Neutrophil (primary cell): ENCODE results near the gene A2M.

Experiments
- H3K27ac ChIP-seq: fragments of 200-600 bp; sonication (generic); 2 replicates; pipeline ENCODE4 v1.5.1; 2016; ENCODE audit warnings: mild to moderate bottlenecking, moderate library complexity
- H3K27me3 ChIP-seq: fragments of 200-600 bp; sonication (generic); 2 replicates; pipeline ENCODE4 v1.6.0; 2016; ENCODE audit warnings: mild to moderate bottlenecking
- H3K36me3 ChIP-seq: fragments of 200-600 bp; sonication (generic); 2 replicates; pipeline ENCODE4 v1.5.1; 2017
- H3K4me1 ChIP-seq, 2 experiments: fragments of 200-600 bp in 1 of 2; sonication (generic) in 1 of 2; 1 replicate in 1 of 2; 2 replicates in 1 of 2; pipeline versions ENCODE4 v1.5.1 to v1.6.1; 2013 to 2016; ENCODE audit warnings: low read depth in 1 of 2, low read length in 1 of 2, mild to moderate bottlenecking in 1 of 2, moderate library complexity in 1 of 2; ENCODE audit not compliant: control insufficient read depth in 1 of 2, insufficient read depth in 1 of 2
- H3K4me3 ChIP-seq, 2 experiments: fragments of 200-600 bp in 1 of 2; sonication (generic) in 1 of 2; 1 replicate in 1 of 2; 2 replicates in 1 of 2; pipeline ENCODE4 v1.5.1; 2013 to 2016; ENCODE audit warnings: low read depth in 1 of 2, low read length in 1 of 2, mild to moderate bottlenecking in 1 of 2, moderate library complexity in 1 of 2
- H3K9me3 ChIP-seq: fragments of 200-600 bp; sonication (generic); 2 replicates; pipeline ENCODE4 v1.5.1; 2016
- TF ChIP-seq, protein P1 (sequence below): fragments of 200-600 bp; sonication (generic); IDR thresholded peaks from 2 replicates; pipeline ENCODE4 v1.5.1; 2016; ENCODE audit warnings: antibody characterized with exemption

A2M gene

GRCh38 chr12:9115731-9116559, at the start of gene A2M:
Gene A2M (minus strand): TSS chr12:9115919. CDS start chr12:9115849, 70 bp downstream.
- Histone ChIP-seq H3K27ac (no peak within 1 kb of the TSS), H3K36me3 (no peaks in the 10 kb centered on the region), H3K9me3 (no peaks in the 10 kb centered on the region), H3K27me3 (no peaks in the 10 kb centered on the region), H3K4me3 (no peak within 1 kb of the TSS), H3K4me1 (no peaks in the 10 kb centered on the region)
- TF ChIP-seq, protein P1, sequence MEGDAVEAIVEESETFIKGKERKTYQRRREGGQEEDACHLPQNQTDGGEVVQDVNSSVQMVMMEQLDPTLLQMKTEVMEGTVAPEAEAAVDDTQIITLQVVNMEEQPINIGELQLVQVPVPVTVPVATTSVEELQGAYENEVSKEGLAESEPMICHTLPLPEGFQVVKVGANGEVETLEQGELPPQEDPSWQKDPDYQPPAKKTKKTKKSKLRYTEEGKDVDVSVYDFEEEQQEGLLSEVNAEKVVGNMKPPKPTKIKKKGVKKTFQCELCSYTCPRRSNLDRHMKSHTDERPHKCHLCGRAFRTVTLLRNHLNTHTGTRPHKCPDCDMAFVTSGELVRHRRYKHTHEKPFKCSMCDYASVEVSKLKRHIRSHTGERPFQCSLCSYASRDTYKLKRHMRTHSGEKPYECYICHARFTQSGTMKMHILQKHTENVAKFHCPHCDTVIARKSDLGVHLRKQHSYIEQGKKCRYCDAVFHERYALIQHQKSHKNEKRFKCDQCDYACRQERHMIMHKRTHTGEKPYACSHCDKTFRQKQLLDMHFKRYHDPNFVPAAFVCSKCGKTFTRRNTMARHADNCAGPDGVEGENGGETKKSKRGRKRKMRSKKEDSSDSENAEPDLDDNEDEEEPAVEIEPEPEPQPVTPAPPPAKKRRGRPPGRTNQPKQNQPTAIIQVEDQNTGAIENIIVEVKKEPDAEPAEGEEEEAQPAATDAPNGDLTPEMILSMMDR, result no peak

GRCh38 chr12:9163392-9163791, 47.7 kb upstream of the A2M start:
- Histone ChIP-seq H3K36me3 (no peaks in the 10 kb centered on the region), H3K4me1 (no peaks in the 10 kb centered on the region), H3K27me3 (no peaks in the 10 kb centered on the region), H3K4me3 (no peak overlapping the region), H3K27ac (no peak overlapping the region), H3K9me3 (no peaks in the 10 kb centered on the region)
- TF ChIP-seq, protein P1, result no peak

DNA sequence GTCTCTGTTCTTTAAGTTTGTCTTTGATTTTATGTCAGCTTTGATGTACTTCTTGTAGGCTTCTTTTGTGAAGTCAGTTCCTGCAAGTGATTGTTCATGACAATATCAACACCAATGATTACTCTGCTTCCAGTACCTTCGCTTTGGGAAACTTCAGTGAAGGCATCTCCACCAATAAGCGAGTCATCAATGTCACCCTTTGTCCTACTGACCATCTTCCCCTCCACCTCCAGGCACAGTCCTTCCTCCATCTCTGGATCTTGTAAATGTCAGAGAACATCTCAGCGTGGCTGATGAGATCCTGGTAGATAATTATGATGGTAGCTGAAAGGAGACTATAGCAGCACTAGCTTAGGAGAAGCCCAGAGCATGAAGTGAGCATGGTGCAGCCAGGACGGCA, 40.4 kb upstream of the A2M start:
- H3K9me3 ChIP-seq, result no peaks in the 10 kb centered on the region
- H3K36me3 ChIP-seq, result no peaks in the 10 kb centered on the region
- no peak overlapping the region for H3K27ac ChIP-seq
- TF ChIP-seq, protein P1, result no peak
- H3K27me3 ChIP-seq, result no peaks in the 10 kb centered on the region
- H3K4me1 ChIP-seq, result no peaks in the 10 kb centered on the region
- no peak overlapping the region for H3K4me3 ChIP-seq

DNA sequence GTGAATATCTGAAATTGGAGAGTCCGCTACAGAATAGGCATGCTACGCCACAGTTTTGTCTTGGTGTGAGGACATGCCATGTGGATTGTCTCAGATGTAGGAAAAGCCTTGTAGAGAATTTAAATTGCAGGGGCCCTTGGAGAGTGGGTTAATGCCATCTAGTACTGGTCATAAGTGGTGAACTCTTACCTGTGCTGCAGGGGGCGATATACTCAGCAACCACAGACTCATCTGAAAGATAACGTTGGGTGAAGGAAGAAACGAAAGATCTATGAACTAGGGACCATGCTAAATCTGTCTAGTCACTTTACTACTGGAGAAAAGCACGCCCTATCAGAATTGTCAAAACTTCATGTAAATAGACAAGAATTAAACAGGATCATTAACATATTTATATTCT, 33.7 kb upstream of the A2M start:
- H3K4me1 ChIP-seq, result no peaks in the 10 kb centered on the region
- TF ChIP-seq, protein P1, result no peak
- no peak overlapping the region for H3K4me3 ChIP-seq
- no peaks in the 10 kb centered on the region for H3K27me3 ChIP-seq
- H3K27ac ChIP-seq, result no peak overlapping the region
- no peaks in the 10 kb centered on the region for H3K9me3 ChIP-seq
- no peaks in the 10 kb centered on the region for H3K36me3 ChIP-seq

DNA sequence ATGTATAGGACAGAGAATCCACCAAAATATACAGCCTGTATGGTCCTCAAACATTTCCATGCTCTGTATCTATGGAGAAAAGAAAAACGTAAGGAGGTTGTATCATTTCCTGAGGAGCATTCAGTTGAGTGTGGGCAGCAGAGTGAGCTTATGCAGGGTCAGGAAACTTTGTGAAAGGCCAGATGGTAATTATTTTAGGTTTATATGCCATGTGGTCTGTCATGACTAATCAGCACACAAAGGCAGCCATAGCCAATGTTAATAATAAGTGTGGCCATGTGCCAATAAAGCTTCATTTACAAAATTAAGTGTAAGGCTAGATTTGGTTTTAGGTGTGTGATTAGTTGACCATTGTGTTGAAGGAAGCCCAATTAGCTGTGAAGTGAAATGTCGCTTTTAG, 33.2 kb upstream of the A2M start:
- no peaks in the 10 kb centered on the region for H3K9me3 ChIP-seq
- H3K27me3 ChIP-seq, result no peaks in the 10 kb centered on the region
- no peaks in the 10 kb centered on the region for H3K36me3 ChIP-seq
- no peak overlapping the region for H3K27ac ChIP-seq
- no peaks in the 10 kb centered on the region for H3K4me1 ChIP-seq
- no peak overlapping the region for H3K4me3 ChIP-seq
- TF ChIP-seq, protein P1, result no peak
